GM23338 (cell line): ENCODE results near the gene SRGAP3.

ENCODE experiments used
- EZH2 ChIP-seq: fragments of 200-600 bp; sonication (generic); IDR thresholded peaks from one replicate; pipeline ENCODE4 v1.8.0; 2017; ENCODE audit warnings: antibody characterized with exemption, mild to moderate bottlenecking, low read depth; ENCODE audit not compliant: unreplicated experiment
- POLR2AphosphoS5 ChIP-seq: IDR thresholded peaks from 2 replicates; pipeline ENCODE4 v1.6.1; 2016; ENCODE audit warnings: antibody characterized with exemption, low read depth
- REST ChIP-seq: IDR thresholded peaks from one replicate; pipeline ENCODE4 v1.6.1; 2018; ENCODE audit warnings: antibody characterized with exemption; ENCODE audit not compliant: unreplicated experiment
- TF ChIP-seq, protein P1 (sequence below), 2 experiments: fragments of 200-600 bp in 1 of 2; sonication (generic) in 1 of 2; conservative IDR thresholded peaks; 2 replicates each; pipeline versions ENCODE4 v1.5.1 to v1.6.1; 2016 to 2017; ENCODE audit warnings: antibody characterized with exemption in 2 of 2, low read depth in 2 of 2, mild to moderate bottlenecking in 2 of 2, moderate library complexity in 1 of 2
- TF ChIP-seq, protein P2 (sequence below): IDR thresholded peaks from 2 replicates; pipeline ENCODE4 v1.6.1; 2016; ENCODE audit warnings: antibody characterized with exemption

GRCh38 chr3:8980756-8981257, 268.6 kb downstream of the SRGAP3 start:
- TF ChIP-seq, protein P1, sequence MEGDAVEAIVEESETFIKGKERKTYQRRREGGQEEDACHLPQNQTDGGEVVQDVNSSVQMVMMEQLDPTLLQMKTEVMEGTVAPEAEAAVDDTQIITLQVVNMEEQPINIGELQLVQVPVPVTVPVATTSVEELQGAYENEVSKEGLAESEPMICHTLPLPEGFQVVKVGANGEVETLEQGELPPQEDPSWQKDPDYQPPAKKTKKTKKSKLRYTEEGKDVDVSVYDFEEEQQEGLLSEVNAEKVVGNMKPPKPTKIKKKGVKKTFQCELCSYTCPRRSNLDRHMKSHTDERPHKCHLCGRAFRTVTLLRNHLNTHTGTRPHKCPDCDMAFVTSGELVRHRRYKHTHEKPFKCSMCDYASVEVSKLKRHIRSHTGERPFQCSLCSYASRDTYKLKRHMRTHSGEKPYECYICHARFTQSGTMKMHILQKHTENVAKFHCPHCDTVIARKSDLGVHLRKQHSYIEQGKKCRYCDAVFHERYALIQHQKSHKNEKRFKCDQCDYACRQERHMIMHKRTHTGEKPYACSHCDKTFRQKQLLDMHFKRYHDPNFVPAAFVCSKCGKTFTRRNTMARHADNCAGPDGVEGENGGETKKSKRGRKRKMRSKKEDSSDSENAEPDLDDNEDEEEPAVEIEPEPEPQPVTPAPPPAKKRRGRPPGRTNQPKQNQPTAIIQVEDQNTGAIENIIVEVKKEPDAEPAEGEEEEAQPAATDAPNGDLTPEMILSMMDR (conservative IDR thresholded peaks at IDR 0.05; ENCODE audit: low read depth in 2 of 2): no peak
- TF ChIP-seq, protein P2, sequence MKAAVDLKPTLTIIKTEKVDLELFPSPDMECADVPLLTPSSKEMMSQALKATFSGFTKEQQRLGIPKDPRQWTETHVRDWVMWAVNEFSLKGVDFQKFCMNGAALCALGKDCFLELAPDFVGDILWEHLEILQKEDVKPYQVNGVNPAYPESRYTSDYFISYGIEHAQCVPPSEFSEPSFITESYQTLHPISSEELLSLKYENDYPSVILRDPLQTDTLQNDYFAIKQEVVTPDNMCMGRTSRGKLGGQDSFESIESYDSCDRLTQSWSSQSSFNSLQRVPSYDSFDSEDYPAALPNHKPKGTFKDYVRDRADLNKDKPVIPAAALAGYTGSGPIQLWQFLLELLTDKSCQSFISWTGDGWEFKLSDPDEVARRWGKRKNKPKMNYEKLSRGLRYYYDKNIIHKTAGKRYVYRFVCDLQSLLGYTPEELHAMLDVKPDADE: no peak
- TF ChIP-seq REST (no peak), POLR2AphosphoS5 (no peak), EZH2 (no peak)
